Neural progenitor cell (in vitro differentiated cells): Measurements from ENCODE around the gene CIITA. TPM values are rescaled to one million over a fixed set of nuclear protein-coding genes. Genes with fewer than 3 reads are reported as not detected.
A peak's percentile ranks its signal among the peaks of the same experiment; 100 is the strongest.

Source experiments
- DNase-seq: peaks from one replicate; pipeline ENCODE4 v3.0.0-alpha.2; 2016; ENCODE audit warnings: low spot score
- H2AFZ ChIP-seq: fragments of 200-600 bp; sonication (generic); replicated peaks from 2 replicates; pipeline ENCODE4 v1.6.1; 2016; ENCODE audit warnings: antibody characterized with exemption
- H3F3A ChIP-seq: fragments of 200-600 bp; sonication (generic); 2 replicates; pipeline ENCODE4 v1.6.1; 2016; ENCODE audit warnings: antibody characterized with exemption, low read depth
- H3K27ac ChIP-seq: fragments of 200-600 bp; sonication (generic); 2 replicates; pipeline ENCODE4 v1.5.1; 2016; ENCODE audit warnings: mild to moderate bottlenecking
- H3K27me3 ChIP-seq: fragments of 200-600 bp; sonication (generic); 2 replicates; pipeline ENCODE4 v1.6.1; 2016; ENCODE audit warnings: mild to moderate bottlenecking, moderate library complexity
- H3K36me3 ChIP-seq: fragments of 200-600 bp; sonication (generic); 2 replicates; pipeline ENCODE4 v1.5.1; 2016
- H3K4me1 ChIP-seq: fragments of 200-600 bp; sonication (generic); 2 replicates; pipeline ENCODE4 v1.6.1; 2016; ENCODE audit warnings: mixed run types
- H3K4me2 ChIP-seq: fragments of 200-600 bp; sonication (generic); 2 replicates; pipeline ENCODE4 v1.6.1; 2016
- H3K4me3 ChIP-seq: fragments of 200-600 bp; sonication (generic); 2 replicates; pipeline ENCODE4 v1.5.1; 2016
- H3K79me2 ChIP-seq: fragments of 200-600 bp; sonication (generic); 2 replicates; pipeline ENCODE4 v1.6.1; 2016; ENCODE audit warnings: low read depth
- H3K9ac ChIP-seq: fragments of 200-600 bp; sonication (generic); 2 replicates; pipeline ENCODE4 v1.6.1; 2016
- H3K9me3 ChIP-seq: fragments of 200-600 bp; sonication (generic); 2 replicates; pipeline ENCODE4 v1.5.1; 2016; ENCODE audit warnings: low read depth
- H4K20me1 ChIP-seq: fragments of 200-600 bp; sonication (generic); 2 replicates; pipeline ENCODE4 v1.6.1; 2016; ENCODE audit warnings: low read depth
- H3K27ac Mint-ChIP-seq: 3 replicates; pipeline ENCODE4 v1.8.0; 2021; ENCODE audit warnings: mixed read lengths
- H3K27me3 Mint-ChIP-seq: 2 replicates; pipeline ENCODE4 v1.8.0; 2022; ENCODE audit warnings: low read depth, mild to moderate bottlenecking, inconsistent platforms, moderate library complexity, mixed read lengths; ENCODE audit not compliant: insufficient read depth
- H3K36me3 Mint-ChIP-seq: 3 replicates; pipeline ENCODE4 v1.8.0; 2021; ENCODE audit warnings: mixed read lengths
- H3K4me1 Mint-ChIP-seq: 3 replicates; pipeline ENCODE4 v1.8.0; 2021; ENCODE audit warnings: mixed read lengths
- H3K4me3 Mint-ChIP-seq: 3 replicates; pipeline ENCODE4 v1.8.0; 2021; ENCODE audit warnings: mild to moderate bottlenecking, moderate library complexity, mixed read lengths
- H3K9me3 Mint-ChIP-seq: 3 replicates; pipeline ENCODE4 v1.8.0; 2020; ENCODE audit warnings: mixed read lengths
- EZH2 ChIP-seq: fragments of 200-600 bp; sonication (generic); IDR thresholded peaks from 2 replicates; pipeline ENCODE4 v1.6.1; 2017; ENCODE audit warnings: antibody characterized with exemption, mild to moderate bottlenecking, moderate library complexity
- EZH2phosphoT487 ChIP-seq: fragments of 200-600 bp; sonication (generic); IDR thresholded peaks from 2 replicates; pipeline ENCODE4 v1.6.1; 2017; ENCODE audit warnings: antibody characterized with exemption
- total RNA-seq: library from RNA; depleted of rRNA; stranded (reverse); fragments of >200 nt; gene quantifications from 2 replicates; pipeline ENCODE4 v1.2.3, GENCODE V29; 2015; ENCODE audit warnings: low replicate concordance
- TF ChIP-seq, protein P1 (sequence below): fragments of 200-600 bp; sonication (generic); IDR thresholded peaks from 2 replicates; pipeline ENCODE4 v1.5.1; 2017; ENCODE audit warnings: antibody characterized with exemption, mild to moderate bottlenecking

The CIITA gene
- total RNA-seq, 1 donor from 2014 or later = not detected

DNA sequence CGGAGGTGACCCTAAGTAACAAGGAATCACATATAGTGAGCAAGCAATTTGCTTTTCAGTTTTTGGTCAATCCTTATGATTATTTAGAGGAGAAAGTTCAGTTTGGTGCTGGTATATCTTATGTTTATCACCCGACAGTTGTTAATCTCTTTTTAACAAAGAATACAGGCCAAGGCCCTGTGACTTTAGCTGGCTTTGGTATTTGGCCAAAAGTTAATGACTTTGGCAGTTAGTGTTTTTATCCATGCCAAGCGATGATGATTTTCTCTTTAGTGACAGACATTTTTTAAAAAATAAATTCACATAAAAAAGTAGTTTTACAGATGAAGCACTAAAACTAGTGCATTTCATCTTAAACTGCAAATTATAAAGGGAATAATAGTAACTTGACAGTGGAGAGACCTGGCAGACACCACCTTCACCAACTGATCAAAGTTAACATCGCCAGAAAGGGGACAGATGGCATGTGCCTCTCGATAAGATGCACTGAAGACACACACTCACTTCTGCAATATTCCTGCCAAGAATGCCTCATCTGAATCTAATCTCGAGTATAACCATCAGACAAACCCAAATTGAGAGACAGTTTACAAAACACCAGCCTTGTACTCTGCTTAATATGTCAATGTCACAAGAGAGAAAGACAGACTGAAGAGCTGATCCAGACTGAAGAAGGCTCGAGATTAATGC lies 58.4 kb downstream of the CIITA start:
- Histone ChIP-seq H3K27ac (no peak overlapping the region), H3F3A (no peaks in the 10 kb centered on the region), H3K36me3 (no peaks in the 10 kb centered on the region), H3K79me2 (peaks cover 16% of the 10 kb centered on the region), H3K4me3 (no peak overlapping the region), H3K9me3 (no peaks in the 10 kb centered on the region), H3K9ac (no peak overlapping the region), H2AFZ (no peak overlapping the region), H3K27me3 (no peaks in the 10 kb centered on the region), H3K4me1 (peaks cover 5% of the 10 kb centered on the region), H4K20me1 (peaks cover 72% of the 10 kb centered on the region), H3K4me2 (no peak overlapping the region)
- TF ChIP-seq EZH2 = no peak
- TF ChIP-seq, protein P1, sequence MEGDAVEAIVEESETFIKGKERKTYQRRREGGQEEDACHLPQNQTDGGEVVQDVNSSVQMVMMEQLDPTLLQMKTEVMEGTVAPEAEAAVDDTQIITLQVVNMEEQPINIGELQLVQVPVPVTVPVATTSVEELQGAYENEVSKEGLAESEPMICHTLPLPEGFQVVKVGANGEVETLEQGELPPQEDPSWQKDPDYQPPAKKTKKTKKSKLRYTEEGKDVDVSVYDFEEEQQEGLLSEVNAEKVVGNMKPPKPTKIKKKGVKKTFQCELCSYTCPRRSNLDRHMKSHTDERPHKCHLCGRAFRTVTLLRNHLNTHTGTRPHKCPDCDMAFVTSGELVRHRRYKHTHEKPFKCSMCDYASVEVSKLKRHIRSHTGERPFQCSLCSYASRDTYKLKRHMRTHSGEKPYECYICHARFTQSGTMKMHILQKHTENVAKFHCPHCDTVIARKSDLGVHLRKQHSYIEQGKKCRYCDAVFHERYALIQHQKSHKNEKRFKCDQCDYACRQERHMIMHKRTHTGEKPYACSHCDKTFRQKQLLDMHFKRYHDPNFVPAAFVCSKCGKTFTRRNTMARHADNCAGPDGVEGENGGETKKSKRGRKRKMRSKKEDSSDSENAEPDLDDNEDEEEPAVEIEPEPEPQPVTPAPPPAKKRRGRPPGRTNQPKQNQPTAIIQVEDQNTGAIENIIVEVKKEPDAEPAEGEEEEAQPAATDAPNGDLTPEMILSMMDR = no peak
- Mint-ChIP-seq H3K27ac (no peak overlapping the region), H3K27me3 (peaks cover 2% of the 10 kb centered on the region), H3K36me3 (peaks cover 2% of the 10 kb centered on the region), H3K4me1 (peaks cover 16% of the 10 kb centered on the region), H3K9me3 (no peaks in the 10 kb centered on the region), H3K4me3 (no peak overlapping the region)
- DNase-seq = no peak

DNA sequence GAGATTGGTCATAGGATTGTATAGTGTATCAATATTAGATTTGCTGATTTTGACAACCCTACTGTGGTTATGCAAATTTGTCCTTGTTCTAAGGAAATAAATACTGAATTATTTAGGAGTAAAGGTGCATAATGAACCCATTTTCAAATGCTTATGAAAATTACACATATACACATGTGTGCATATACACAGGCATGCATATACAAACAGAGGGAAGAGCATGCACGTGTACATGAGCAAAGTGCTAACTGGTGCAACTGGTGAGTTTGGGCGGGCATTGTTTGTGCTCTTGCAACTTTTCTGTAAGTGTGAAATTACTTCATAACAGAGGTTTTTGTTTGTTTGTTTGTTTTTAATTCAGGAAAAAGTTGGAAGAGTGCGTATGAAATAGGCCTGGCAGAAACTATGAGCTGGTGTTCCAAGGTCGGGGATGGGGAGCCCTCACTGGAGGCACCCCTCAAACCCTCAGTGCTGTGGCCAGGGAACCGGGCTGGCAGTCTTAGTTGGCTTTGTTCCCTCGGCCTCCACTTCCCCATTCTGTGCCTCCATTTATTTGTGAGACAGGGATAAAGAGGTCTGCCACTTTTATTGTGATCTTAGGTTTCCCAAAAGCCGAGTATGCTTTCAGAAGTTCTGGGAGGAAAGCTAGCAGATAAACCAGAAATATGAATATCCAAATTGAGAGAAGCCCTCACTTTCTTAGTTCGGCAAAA lies 59.4 kb downstream of the CIITA start:
- Mint-ChIP-seq H3K27me3 (peaks cover under 1% of the 10 kb centered on the region), H3K4me1 (peaks cover 25% of the 10 kb centered on the region), H3K4me3 (no peak overlapping the region), H3K27ac (no peak overlapping the region), H3K9me3 (no peaks in the 10 kb centered on the region), H3K36me3 (peaks cover 2% of the 10 kb centered on the region)
- no peak overlapping the region for H3K4me2 ChIP-seq
- H3K4me1 ChIP-seq = peaks cover 14% of the 10 kb centered on the region
- TF ChIP-seq, protein P1 = no peak
- no peak for TF ChIP-seq EZH2phosphoT487
- TF ChIP-seq EZH2 = no peak
- H3K36me3 ChIP-seq = no peaks in the 10 kb centered on the region
- peaks cover 26% of the 10 kb centered on the region for H3K79me2 ChIP-seq
- no peak overlapping the region for H3K27ac ChIP-seq
- no peaks in the 10 kb centered on the region for H3K9me3 ChIP-seq
- no peak overlapping the region for H3K4me3 ChIP-seq
- no peak for DNase-seq
- no peak overlapping the region for H2AFZ ChIP-seq
- H4K20me1 ChIP-seq = peaks cover 76% of the 10 kb centered on the region
- H3F3A ChIP-seq = no peaks in the 10 kb centered on the region
- peak overlapping the region; percentile 27 for H3K9ac ChIP-seq
- peaks cover 6% of the 10 kb centered on the region for H3K27me3 ChIP-seq

DNA sequence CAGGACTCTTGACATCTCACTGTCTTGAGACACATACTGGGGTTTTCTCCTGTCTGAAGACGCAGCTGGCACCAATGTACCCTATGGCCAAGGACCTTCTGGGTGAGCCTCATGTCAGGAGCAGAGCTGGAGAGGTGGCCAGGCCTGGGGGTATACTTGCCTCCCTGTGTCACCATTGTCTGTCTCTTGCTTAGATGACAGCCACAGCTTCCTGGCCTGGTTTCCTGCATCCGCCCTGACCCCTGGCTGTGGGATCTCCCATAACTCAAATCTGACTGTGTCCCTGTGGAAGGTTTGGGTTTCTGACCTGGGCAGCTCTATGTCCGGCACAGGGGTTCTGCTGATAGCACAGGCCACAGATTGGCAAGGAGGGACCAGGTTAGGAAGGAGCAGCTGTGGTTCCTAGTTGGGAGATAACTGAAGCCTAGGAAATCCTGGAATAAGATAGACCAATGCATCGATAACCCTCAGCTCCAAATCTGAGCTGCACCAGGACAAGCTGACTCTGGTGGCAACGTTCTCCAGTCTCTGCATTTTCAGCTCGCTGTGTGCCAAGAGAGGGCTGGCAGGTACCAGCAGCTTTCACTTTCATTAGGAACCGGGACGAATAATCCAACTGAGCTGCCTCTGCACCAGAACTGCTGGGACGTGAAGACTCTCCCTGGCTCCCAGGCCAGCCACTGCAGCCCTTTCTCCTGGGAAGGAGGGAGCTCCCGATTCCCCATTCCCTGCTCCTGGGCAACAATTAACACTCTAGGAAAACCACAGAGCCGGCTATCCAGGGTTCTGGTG lies 60.3 kb downstream of the CIITA start:
- peaks cover 14% of the 10 kb centered on the region for H3K4me1 ChIP-seq
- H3F3A ChIP-seq = no peaks in the 10 kb centered on the region
- no peak overlapping the region for H3K27ac ChIP-seq
- H3K4me2 ChIP-seq = no peak overlapping the region
- H2AFZ ChIP-seq = no peak overlapping the region
- no peak overlapping the region for H3K4me3 ChIP-seq
- Mint-ChIP-seq H3K9me3 (no peaks in the 10 kb centered on the region), H3K36me3 (peaks cover 2% of the 10 kb centered on the region), H3K27ac (no peak overlapping the region), H3K4me1 (peaks cover 25% of the 10 kb centered on the region), H3K27me3 (no peaks in the 10 kb centered on the region), H3K4me3 (no peak overlapping the region)
- H3K9me3 ChIP-seq = no peaks in the 10 kb centered on the region
- H3K9ac ChIP-seq = peak overlapping the region; percentile 27
- peaks cover 10% of the 10 kb centered on the region for H3K27me3 ChIP-seq
- H3K36me3 ChIP-seq = no peaks in the 10 kb centered on the region
- TF ChIP-seq EZH2phosphoT487 (no peak), EZH2 (no peak)
- TF ChIP-seq, protein P1 = no peak
- peaks cover 78% of the 10 kb centered on the region for H4K20me1 ChIP-seq
- H3K79me2 ChIP-seq = peaks cover 27% of the 10 kb centered on the region
- DNase-seq = no peak
